Ureter (tissue), 1 donor: Measurements from ENCODE around the gene RAB11FIP2. TPM values are rescaled to one million over a fixed set of nuclear protein-coding genes. Genes with fewer than 3 reads are reported as not detected.

ENCODE experiments used
- DNase-seq: peaks from one replicate; pipeline ENCODE4 v3.0.0-alpha.2; 2020; ENCODE audit warnings: low spot score
- total RNA-seq: library from RNA; stranded (reverse); gene quantifications from one replicate; pipeline ENCODE4 v1.2.4, GENCODE V29; 2023
- donor health status: DM: yes; HTN: yes; CAD: no.

Gene RAB11FIP2
- total RNA-seq, 1 donor from 2014 or later, result 74.9 TPM

DNA sequence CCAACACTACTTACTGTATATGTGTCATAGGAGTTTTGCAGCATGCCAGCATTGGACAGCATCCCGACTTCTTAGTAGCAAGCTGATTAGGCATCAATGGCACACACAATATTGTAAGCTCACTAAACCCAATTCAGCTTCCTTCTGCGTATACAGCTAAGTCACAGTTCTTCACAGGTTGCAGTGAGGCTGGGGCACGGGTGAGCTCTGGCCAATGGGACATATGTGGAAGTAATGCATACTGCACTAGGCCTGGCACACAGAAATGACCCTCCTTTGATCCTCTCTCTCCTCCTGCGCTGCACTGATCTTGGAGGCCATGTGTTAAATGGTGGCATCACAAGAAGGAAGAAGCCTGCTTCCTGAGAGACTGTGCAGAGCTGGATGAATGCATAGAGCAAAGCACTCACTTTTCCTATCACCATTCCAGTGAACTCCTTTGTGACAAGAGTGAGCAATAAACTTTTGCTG, 11.9 kb downstream of the RAB11FIP2 start:
- DNase-seq, result no peak

DNA sequence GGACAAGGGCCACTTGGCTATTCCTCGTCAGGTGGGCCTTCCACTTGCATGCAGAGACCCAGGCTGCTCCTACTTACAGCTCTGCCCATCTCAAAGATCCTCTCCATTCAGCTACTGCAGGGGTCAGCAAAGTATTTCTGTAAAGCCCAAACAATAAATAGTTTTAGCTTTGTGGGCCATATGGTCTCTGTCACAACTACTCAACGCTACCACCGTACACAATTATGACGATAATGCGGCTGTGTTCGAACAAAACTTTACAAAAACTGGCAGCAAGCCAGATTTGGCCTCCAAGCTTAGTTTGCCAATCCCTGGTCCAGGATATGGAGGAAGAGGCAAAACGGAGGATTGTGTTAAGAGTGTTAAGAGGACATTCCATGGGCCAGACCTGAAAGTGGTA, 12.8 kb downstream of the RAB11FIP2 start:
- DNase-seq, result no peak

- no peak for DNase-seq
These were observed 14.2 kb downstream of the RAB11FIP2 start for GRCh38 chr10:118032564-118032963.

GRCh38 chr10:118031351-118032075, 15.2 kb downstream of the RAB11FIP2 start:
- no peak for DNase-seq

GRCh38 chr10:118028619-118029018, 18.1 kb downstream of the RAB11FIP2 start:
- no peak for DNase-seq

DNA sequence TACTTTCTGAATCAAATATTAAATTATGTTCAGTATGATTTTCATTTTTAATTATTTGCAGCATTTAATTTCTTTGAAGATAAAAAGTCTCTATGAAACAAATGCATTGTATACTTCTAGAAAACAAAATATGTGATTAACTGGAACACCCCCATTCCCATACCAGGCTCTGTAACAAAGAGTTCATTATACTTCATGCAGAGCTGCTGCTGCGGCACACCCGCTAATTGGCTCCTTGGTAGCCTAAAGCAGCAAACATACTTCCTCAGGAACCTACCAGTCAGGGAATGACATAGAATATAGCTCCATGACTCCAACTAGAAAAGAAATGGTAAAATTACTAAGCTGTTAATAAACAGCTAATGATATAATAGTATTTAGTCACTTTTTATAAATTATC, 19.3 kb downstream of the RAB11FIP2 start:
- DNase-seq, result no peak

DNA sequence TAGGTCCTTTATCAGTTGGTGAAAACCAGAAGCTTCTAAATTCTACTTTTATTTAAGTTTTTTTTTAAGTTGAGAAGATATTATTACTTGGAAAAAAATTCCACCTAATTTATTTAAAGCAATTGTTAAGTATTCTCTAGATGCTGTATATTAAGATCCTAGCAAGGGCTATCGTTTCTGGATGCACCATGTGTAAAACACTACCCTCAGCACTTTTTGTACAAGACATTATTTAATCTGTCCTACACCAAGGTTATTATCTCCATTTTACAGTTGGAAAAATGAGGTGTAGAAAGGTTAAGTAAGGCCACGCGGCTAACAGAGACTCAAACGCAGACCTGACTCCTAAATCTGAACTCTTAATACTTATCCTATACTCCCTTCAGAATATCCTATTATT, 19.8 kb downstream of the RAB11FIP2 start:
- DNase-seq, result no peak

- DNase-seq, result no peak
These were observed 26.4 kb downstream of the RAB11FIP2 start for GRCh38 chr10:118020365-118020764.

DNA sequence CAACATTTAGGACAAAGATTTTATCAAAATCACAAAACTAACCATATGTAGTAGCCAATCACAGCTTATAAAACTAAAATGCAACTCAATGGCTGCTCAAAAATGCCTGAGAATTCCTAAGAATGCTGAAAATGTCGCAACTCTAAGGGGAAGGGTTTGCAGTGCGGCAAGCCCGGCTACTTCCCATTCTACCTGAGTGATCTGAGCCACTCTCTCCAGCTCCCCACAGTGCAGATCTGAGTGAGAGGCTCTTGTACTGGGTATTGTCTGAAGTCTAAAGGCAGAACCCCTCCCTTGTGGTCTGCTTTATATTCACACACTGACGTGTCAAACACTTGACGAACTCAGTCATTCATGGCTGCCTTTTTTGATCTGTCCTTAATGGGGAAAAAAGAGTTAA, 28.9 kb downstream of the RAB11FIP2 start:
- no peak for DNase-seq

GRCh38 chr10:118017071-118017740, 29.5 kb downstream of the RAB11FIP2 start:
- no peak for DNase-seq

- no peak for DNase-seq
These were observed 33.7 kb downstream of the RAB11FIP2 start for GRCh38 chr10:118012952-118013525.

- DNase-seq, result no peak
These were observed 39.0 kb downstream of the RAB11FIP2 start for GRCh38 chr10:118007773-118008172.

DNA sequence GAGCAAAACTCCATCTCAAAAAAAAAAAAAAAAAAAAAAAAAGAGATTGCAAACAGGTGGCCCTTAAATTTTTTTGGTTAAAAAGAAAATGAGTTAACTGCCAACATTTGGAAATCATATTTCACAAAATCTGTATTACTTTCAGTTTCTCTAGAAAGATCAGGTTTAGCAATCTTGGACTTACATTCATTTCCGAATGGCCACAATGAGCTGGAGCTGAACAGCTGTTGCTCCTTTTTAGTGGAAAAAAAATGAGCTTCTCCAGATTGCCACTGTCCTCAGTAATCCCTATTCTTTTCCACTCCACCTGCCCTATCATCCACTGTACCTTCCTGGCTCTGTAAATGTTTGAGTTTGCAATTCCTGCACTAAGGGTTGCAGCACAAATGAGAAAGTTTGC, 43.6 kb downstream of the RAB11FIP2 start:
- no peak for DNase-seq

GRCh38 chr10:118002581-118002980, 44.2 kb downstream of the RAB11FIP2 start:
- DNase-seq, result no peak

DNA sequence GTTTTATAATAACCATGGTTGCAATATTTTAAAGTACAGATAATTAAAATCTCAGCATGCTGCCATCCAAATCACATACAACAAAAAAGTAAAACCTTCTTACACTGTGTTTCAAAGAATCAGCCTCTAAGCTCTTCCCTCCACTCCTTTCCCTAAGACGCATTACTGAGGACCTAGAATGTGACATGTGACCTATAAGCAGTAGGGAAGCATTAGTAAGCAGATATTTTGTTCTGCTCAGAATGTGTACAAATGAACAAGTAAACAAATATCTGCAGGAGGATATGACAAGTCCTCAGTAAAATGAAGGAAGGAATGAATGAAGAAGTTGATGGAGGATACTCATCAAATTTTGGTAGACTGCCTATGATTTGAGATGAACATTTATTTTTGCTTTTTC, 49.1 kb downstream of the RAB11FIP2 start:
- DNase-seq, result no peak

GRCh38 chr10:117996709-117997108, 50.0 kb downstream of the RAB11FIP2 start:
- DNase-seq, result no peak

DNA sequence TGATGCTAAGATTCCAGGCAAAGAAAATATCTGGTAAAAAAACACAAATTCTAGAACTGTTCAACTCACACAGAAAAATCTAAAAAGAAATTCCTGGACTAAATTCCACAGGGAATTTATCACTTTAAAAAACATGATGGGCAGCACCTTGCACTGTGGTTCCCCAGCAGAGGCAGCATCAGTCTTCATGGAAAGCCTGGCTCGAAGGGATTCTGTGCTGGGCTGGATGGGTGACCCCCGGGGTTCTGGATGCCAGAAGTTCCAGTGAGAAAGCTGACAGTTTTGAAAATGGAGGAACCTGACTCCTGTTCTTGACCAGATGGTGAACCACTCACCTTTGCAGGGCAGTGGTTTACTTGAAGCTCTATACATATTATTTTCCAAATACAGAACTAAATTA, 52.0 kb downstream of the RAB11FIP2 start:
- DNase-seq, result no peak

- no peak for DNase-seq
These were observed 53.6 kb downstream of the RAB11FIP2 start for GRCh38 chr10:117993166-117993565.

- DNase-seq, result no peak
These were observed 55.0 kb downstream of the RAB11FIP2 start for GRCh38 chr10:117991701-117992100.

DNA sequence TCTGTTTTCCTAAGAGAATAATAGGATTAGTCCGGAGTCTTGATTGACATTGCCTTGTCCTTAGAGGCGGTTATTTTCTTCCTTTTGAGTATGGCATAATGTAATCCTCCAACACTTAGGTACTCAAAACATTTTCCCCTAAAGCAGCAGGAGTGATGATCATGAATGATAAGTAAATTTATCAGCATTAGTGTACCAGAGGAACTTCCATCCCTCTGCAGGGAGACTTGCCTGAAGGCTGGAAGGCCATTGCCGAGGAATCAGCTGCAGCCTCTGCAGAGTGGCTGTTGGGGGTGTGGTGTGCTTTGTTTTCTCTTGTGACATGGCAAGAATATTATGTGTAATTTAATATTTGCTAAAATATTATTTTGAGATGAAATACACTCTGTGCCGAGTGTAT, 56.8 kb downstream of the RAB11FIP2 start:
- no peak for DNase-seq

DNA sequence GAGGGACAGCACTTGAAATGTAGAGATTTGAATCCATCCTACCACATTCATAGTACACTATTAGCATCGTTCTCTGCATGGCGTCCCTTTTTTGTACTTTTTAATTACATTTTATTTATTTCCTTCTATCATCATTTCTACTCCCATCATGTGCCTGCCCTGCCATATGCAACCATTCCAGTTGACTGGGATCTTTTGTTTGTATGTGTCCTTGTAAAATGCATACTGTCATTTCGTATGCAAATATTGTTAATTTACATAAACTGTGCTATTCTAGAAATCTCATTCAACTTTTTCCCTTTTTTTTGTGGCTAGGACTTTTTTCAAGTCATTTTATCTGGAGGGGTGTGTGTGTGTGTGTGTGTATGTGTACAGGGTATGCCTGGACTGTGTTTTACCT, 57.9 kb downstream of the RAB11FIP2 start:
- no peak for DNase-seq

- no peak for DNase-seq
These were observed 59.4 kb downstream of the RAB11FIP2 start for GRCh38 chr10:117987244-117987909.

DNA sequence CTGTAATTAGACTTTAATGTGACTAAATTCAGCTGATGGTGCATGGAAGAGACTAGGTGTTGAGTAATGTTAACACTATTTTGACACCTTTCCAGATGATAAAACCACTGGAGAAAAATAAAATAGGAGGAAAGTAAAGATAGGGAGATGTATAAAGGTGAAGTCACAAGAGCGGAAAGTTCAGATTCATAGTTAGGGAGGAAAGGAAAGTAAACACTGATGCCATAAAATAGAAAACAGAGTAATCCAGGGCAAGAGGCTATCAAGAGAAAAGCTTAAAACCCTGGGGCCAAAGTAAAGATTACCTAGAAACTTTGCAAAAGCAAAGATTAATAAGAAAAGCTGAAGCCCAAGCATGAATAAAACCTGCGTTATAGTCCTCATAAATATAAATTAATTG, 62.8 kb downstream of the RAB11FIP2 start:
- no peak for DNase-seq
